Smooth muscle cell of the brain vasculature (primary cell): Measurements from ENCODE around the gene FBXL13.
"Not testable (repeated sequence)": the region's sequence is repeated elsewhere in the genome, so short reads cannot be mapped to it uniquely, and the experiment has no call there.

Experiments used
- DNase-seq: peaks from one replicate; pipeline ENCODE4 v3.0.0-alpha.2; 2012; ENCODE audit warnings: low read depth, low spot score

Gene FBXL13

DNA sequence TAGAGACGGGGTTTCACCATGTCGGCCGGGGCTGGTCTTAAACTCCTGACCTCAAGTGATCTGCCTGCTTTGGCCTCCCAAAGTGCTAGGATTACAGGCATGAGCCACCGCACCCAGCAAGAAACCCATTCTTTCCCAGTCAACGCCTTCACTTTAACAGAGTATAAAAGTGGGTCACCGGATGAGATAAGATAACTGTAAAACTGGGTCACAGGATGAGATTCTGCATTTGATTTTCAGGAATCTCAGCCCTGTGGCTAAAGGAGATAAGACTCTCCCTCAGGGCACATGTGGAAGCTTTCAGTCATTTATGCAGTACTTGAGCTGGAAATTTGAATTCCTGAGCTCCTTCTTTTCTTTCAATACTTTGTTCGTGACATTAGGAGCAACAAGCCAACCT, 91.0 kb downstream of the FBXL13 start:
- no peak for DNase-seq

DNA sequence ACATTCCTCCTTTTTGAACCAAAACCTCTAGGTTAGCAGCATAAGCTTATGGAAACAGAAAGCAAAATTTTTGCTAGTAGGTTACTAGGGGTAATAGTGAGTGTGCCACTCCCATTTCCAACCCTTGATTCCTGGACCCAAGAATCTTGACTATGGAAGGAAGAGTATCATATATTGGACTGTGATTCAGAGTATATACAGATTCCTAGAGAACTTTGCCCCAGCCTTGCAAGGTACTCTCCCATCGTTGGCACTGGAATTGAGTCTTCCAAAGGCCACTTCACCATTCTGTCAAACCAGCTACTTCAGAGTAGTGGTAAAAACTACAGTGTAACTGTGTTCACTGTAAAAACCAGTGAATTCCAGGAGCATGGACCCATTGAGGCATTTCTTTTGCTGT, 92.4 kb downstream of the FBXL13 start:
- DNase-seq, result no peak

DNA sequence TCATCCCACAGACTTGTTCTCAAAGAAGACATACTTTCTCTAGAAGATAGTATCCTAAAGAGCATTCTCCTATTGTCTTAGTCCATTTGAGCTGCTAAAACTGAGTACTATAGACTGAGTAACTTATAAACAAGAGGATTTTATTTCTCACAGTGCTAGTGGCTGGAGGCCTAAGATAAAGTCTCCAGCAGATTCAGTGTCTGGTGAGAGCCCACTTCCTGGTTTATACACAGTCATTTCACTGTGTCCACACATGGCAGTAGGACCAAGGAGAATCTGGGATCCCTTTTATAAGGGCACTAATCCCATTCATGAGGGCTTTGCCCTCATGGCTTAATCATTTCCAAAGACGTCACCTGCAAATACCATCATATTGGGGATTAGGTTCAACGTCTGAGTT, 93.1 kb downstream of the FBXL13 start:
- DNase-seq, result no peak

DNA sequence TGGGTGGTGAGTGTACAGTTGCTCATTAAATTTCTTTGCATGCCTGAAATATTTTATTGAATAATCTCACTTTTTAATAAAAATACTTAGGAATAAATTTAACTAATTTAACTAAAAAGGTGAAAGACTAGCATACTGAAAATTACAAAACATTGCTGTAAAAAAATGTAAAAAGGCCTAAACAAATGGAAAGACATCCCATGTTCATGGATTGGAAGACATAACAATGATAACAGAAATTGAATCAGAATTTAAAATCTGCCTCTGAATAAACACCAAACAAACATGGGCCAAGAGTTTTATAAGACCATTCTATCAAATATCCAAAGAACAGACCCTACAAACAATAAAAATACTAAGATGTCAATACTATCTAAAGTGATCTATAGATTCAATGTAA, 94.9 kb downstream of the FBXL13 start:
- DNase-seq, result no peak

DNA sequence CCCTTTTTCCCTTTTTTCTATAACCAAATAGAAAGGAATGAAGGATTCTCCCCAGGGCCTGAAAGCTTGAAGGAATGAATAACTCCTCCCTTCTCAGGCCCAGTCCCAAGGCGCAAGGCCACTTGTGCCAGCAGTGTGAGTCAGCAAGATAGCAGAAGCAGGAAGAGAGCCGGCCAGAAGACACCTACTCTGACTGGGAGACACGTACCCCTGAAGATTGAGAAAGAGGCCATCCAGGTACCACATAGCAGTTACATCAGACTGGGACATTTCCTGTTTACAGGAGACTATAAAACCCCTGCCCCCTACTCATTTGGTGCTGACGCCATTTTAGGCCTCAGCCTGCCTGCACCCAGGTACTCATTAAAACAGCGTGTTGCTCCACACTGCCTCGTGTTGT, 96.3 kb downstream of the FBXL13 start:
- DNase-seq, result no peak

DNA sequence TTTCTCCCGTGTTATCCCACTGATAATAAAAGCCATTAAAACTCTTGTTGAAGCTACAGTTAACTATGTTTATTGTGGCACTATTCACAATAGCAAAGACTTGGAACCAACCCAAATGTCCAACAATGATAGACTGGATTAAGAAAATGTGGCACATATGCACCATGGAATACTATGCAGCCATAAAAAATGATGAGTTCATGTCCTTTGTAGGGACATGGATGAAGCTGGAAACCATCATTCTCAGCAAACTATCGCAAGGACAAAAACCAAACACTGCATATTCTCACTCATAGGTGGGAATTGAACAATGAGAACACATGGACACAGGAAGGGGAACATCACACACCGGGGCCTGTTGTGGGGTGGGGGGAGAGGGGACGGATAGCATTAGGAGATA, 97.0 kb downstream of the FBXL13 start:
- DNase-seq, result not testable (repeated sequence)

DNA sequence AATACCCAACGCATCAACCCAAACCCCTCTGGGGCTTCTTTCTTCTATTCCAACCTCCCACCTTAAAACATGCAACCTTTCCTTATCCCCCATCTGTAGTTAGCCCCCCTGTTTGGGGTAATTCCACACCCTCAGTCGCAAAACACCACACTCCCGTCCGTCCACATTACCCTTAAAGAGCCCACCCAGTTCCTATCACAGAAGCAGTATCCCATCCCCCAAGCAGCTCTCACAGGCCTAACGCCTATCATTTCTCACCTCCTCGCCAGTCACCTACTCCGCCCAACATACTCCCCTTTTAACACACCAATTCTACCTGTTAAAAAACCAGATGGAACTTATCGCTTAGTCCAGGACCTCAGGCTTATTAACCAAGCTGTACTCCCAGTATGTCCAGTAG, 98.1 kb downstream of the FBXL13 start:
- DNase-seq, result no peak

DNA sequence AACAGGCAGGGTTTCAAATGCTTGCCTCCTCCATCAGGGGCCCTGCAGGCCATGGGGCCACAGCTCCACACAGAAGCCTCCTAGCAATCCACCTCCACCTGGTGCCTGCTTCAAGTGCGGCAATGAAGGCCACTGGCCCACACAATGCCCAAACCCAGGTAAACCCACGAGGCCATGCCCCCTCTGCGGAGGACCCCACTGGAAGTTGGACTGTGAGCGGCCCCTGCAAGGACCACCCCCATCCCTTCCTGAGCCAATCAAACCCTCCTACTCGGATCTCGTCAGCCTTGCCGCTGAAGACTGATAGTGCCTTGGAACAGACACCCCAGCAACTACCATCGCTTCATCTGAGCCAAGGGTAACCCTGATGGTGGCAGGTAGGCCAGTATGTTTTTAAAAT, 98.7 kb downstream of the FBXL13 start:
- no peak for DNase-seq

DNA sequence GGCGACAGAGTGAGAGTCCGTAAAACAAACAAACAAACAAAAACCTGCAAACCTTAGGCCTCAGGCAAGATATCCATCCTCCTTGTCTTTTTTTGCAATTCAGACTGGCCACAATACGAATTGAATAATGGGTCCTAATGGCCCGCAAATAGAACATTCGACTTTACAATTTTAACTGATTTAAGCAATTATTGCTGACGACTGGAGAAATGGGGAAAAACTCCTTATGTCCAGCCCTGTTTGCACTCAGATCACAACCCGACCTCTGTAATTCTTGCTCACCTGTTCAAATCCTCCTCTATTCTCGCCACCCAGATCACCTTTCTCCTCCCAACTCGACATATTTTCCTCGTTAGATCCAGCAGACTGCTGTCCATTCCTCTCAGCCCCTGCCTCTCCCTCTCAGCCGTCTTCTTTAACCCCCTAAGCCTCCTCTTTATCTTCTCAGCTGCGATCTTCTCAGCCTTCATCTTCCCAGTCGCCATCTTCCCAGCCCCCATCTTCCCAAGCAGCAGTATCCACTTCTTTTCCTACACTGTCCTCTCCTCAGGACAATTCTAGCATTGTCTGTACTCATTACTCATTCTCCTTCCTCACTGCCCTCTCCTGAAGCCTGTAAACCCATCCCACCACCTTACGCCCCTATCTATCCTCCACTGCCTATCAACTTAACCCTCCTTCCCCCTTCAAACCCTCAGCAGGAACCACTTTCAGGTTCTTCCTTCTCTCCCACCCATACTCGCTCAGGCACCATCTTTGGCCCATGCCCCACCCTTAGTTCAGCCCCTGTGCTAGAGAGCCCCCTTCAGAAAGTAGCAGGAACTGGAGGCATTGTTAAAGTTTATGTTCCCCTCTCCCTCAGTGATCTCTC, 100.0 kb downstream of the FBXL13 start:
- DNase-seq, result no peak

DNA sequence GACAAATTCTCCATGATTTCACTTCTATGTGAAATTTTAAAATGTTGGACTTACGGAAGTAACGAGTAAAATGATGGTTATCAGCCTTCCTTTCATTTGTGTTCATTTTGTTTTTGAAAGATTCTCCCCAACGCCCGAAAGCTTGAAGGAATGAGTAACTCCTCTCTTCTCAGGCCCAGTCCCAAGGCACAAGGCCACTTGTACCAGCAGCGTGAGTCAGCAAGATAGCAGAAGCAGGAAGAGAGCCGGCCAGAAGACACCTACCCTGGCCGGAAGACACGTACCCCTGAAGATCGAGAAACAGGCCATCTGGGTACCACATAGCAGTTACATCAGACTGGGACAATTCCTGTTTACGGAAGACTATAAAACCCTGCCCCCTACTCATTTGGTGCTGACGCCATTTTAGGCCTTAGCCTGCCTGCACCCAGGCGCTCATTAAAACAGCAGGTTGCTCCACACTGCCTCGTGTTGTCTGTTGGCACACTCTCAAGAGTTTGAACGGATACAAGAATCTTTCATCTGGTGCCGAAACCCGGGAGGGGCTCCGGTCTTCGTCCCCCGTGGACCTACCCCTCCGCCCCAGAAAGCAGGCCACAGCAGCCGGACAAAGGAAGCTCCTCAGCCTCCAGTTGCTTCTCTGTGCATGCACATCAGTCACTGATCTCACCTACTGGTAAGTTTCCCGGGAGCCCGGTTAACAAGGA, 101.3 kb downstream of the FBXL13 start:
- DNase-seq, result no peak

DNA sequence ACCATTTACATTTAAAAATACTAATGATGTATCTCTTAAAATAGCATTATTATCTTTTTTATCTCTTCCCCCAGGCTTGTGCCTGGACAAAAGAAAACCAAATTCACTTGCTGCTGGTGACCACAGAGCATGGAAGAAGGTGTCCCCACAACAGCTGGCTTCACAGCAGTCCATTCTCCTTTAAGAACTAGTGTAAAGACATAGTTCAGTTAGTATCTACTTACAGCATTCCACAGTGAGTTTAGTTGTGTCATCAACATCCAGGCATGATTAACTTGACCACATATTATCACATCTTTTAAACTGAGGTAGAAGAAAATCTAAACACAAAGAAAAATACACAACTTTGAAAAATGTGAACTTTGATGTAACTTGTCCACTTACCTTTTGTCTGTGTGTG, 106.8 kb downstream of the FBXL13 start:
- no peak for DNase-seq

DNA sequence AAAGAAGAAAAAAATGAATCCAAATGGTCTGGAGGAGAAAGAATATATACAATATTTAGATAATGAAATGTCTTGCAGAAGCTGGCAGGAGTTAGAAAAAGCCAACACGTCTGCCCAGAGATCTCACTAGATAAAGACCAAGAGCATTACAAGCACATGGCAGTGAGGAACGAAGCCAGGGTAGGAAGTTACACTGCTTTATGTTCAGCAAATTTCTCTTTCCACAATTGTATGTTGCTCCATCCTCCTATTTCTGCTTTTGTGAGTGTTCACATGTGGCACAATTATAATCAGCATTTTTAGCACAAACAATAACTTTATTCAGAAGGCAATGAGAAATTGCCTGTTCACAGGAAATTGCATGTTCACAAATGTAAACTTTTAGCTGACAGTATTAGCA, 108.1 kb downstream of the FBXL13 start:
- DNase-seq, result no peak

DNA sequence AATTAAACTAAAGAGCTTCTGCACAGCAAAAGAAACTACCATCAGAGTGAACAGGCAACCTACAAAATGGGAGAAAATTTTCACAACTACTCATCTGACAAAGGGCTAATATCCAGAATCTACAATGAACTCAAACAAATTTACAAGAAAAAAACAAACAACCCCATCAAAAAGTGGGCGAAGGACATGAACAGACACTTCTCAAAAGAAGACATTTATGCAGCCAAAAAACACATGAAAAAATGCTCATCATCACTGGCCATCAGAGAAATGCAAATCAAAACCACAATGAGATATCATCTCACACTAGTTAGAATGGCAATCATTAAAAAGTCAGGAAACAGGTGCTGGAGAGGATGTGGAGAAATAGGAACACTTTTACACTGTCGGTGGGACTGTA, 112.6 kb downstream of the FBXL13 start:
- not testable (repeated sequence) for DNase-seq

DNA sequence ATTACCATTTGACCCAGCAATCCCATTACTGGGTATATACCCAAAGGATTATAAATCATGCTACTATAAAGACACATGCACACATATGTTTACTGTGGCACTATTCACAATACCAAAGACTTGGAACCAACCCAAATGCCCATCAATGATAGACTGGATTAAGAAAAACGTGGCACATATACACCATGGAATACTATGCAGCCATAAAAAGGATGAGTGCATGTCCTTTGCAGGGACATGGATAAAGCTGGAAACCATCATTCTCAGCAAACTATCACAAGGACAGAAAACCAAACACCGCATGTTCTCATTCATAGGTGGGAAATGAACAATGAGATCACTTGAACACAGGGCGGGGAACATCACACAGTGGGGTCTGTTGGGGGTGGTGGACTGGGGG, 116.6 kb downstream of the FBXL13 start:
- not testable (repeated sequence) for DNase-seq

DNA sequence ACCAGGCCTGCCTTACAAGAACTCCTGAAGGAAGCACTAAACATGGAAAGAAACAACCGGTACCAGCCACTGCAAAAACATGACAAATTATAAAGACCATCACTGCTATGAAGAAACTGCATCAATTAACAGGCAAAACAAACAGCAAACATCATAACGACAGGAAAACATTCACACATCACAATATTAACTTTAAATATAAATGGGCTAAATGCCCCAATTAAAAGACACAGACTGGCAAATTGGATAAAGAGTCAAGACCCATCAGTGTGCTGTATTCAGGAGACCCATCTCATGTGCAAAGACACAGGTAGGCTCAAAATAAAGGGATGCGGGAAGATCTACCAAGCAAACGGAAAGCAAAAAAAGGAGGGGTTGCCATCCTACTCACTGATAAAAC, 120.2 kb downstream of the FBXL13 start:
- DNase-seq, result not testable (repeated sequence)

DNA sequence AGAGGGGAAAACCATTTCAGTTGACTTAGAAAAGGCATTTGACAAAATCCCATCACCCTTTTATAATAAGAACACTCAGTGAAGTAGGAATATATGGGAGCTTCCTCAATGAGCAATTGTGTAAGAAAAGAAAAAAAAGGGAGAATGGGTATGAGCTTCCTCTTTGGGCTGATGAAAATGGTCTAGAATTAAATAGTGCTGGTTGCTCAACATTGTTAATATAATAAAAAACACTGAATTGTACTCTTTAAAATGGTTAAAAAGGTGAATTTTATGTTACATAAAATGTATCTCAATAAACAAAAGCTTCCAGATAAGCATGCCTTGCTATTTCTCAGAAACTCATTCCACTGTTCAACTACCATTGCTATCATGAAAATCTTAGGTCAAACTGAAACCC, 121.2 kb downstream of the FBXL13 start:
- DNase-seq, result no peak

DNA sequence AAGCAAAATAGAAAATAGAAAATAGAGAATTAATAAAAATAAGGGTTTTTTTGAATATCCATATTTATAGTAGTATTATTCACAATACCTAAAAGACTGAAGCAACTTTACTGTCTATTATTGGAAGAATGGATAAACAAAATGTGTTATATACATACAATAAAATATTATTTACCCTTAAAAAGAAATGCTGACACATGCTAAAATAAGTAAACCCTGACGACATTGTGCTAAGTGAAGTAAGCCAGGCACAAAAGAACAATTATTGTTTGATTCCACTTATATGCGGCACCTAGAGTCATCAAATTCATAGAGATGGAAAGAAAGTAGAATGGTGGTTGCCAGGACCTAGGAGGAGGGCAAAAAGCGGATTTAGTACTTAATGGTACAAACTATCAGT, 122.8 kb downstream of the FBXL13 start:
- DNase-seq, result no peak

DNA sequence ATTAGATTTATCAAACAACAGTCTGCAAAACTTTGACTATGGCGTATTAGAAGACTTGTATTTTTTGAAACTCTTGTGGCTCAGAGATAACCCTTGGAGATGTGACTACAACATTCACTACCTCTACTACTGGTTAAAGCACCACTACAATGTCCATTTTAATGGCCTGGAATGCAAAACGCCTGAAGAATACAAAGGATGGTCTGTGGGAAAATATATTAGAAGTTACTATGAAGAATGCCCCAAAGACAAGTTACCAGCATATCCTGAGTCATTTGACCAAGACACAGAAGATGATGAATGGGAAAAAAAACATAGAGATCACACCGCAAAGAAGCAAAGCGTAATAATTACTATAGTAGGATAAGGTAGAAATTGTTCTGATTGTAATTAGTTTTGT, 130.4 kb downstream of the FBXL13 start:
- DNase-seq, result no peak

DNA sequence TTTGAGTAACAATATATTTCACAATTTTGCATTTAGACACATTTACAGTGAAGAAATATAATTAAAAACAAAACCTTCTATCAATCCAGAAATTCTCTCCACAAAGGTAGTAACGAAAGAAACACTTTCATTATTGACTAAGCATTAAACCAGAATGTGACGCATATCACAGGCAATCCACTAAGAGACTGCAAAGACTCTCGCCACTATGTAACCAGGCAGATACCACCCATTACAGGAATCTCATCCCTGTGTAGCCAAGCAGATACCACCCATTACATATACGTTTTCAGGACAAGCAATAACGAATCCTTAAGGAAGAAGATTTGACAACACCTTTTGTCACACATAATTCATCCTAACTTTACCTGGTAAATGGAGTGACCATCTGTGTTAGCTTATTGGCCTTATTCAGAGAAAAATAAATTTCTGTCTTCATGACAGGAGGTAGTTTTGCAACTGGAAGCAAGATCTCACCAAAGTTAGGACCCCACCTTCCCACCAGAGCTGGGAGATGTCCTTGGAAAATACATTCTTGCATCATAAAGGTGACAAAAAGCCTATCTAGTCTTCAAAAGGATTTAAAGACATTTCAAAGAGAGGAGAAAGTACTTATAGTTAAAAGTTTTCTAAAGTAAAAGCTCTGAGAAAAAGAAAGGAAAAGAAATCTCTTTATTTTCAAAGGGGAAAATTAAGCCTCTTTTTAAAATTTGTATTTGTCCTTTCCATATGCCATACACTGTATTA, 131.0 kb downstream of the FBXL13 start:
- DNase-seq, result no peak

DNA sequence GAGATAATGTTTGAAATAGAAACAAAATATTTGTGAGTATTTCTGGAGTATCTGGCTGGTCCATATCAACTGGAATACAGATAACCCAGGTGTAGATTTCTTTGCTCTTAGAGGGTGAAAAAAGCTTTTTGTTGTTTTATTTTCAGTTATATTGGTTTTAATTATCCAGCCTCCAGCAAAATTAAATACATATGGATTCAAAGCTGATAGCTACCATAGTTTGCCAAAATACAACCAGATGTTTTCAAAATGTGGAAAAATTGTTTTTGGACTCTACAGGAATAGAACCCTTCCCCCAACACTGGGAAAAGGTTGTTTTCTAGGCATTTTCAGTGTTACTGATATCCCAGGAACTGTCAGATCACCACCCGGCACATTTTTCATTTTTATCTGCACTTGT, 131.7 kb downstream of the FBXL13 start:
- DNase-seq, result no peak

DNA sequence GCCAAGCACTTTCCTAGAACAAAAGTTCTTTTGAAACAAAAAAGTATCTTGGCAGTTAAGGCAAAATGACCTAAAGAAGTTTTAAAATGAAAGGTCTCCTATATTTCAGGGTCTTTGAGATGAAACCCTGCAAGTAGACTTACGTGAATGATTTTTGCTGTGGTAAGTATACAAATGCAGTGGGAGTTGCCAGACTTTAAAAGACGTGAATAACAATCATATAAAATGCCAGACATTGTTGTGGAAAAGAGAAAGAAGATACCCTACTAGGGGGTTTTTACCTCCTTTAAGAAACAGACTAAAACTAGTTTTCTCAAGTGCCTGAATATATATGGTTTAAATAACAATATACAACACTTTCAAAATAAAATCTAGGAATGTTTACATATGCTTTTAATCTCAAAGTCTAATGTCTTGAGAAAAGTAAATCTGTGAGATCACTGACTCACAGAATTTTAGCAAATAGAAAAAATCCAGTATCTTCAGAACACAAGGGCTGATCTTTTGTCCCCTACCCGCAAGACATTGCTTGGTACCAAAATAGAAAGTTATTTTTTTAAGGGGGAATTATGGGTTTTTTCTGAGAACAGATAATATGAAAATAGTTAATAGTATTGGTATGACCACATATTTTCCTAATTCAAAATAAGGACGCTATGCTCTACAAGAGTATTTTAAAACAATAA, 132.3 kb downstream of the FBXL13 start:
- DNase-seq, result no peak

DNA sequence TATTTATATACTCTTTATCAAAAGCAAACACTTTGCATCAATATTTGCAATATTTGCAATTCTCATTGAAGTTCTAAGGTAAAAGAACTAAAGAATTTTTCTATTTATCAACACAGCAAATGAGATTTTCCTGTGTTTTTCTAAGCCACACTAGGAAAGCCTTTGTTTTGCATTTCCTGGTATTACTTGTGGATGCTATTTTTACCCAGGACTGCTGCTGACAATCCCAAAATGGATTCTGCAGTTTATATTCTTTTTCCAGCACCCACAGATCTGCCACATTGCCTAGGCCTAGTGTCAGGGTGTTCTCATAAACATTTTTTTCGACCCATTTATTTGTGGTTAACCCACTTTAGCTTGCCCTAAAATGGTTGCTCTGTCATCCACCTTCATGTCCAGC, 135.9 kb downstream of the FBXL13 start:
- DNase-seq, result no peak
